CD4-positive, alpha-beta memory T cell (primary cell): ENCODE measurements around the gene UBASH3A. TPM values are rescaled to one million over a fixed set of nuclear protein-coding genes. Genes with fewer than 3 reads are reported as not detected.

Experiments used
- CTCF ChIA-PET: fragments of 350-600 bp; sonication (Branson Sonifier 250); formaldehyde crosslinking; loops from one replicate; lab custom pipeline; 2021; ENCODE audit warnings: inconsistent platforms; ENCODE audit not compliant: partially characterized antibody; lab: Charles Lee
- POLR2A ChIA-PET: fragments of 350-600 bp; sonication (Branson Sonifier 250); formaldehyde crosslinking; loops from one replicate; lab custom pipeline; 2021; ENCODE audit not compliant: partially characterized antibody; lab: Charles Lee
- DNase-seq, 5 donors: peaks; one replicate each; pipeline versions ENCODE4 v3.0.0 to v3.0.0-alpha.2; 2020 to 2022; ENCODE audit warnings: mixed read lengths in 1 of 5
- H3K27ac ChIP-seq: one replicate; pipeline ENCODE4 v1.7.0; 2013; ENCODE audit warnings: low read depth, low read length
- H3K27me3 ChIP-seq: 2 replicates; pipeline ENCODE4 v1.7.0; 2013; ENCODE audit warnings: mild to moderate bottlenecking, low read length, moderate library complexity; ENCODE audit not compliant: insufficient read depth
- H3K36me3 ChIP-seq: 2 replicates; pipeline ENCODE4 v1.7.0; 2013; ENCODE audit warnings: mild to moderate bottlenecking, low read length, moderate library complexity; ENCODE audit not compliant: insufficient read depth
- H3K4me1 ChIP-seq: 2 replicates; pipeline ENCODE4 v1.7.0; 2013; ENCODE audit warnings: mild to moderate bottlenecking, low read length, moderate library complexity; ENCODE audit not compliant: insufficient read depth
- H3K4me3 ChIP-seq, 2 donors: one replicate each; pipeline ENCODE4 v1.7.0; 2013; ENCODE audit warnings: low read length in 2 of 2, mild to moderate bottlenecking in 1 of 2
- H3K9me3 ChIP-seq, 2 donors: one replicate each; pipeline ENCODE4 v1.7.0; 2013; ENCODE audit warnings: low read length in 2 of 2, control low read depth in 1 of 2; ENCODE audit not compliant: control insufficient read depth in 1 of 2
- H3K27ac Mint-ChIP-seq, 7 donors: one replicate each; pipeline ENCODE4 v1.8.0; 2020 to 2021; ENCODE audit warnings: mixed read lengths in 7 of 7, mild to moderate bottlenecking in 6 of 7, inconsistent platforms in 3 of 7, moderate library complexity in 3 of 7
- H3K27me3 Mint-ChIP-seq, 2 donors: one replicate each; pipeline ENCODE4 v1.8.0; 2020 to 2021; ENCODE audit warnings: mixed read lengths in 2 of 2
- H3K36me3 Mint-ChIP-seq, 2 donors: one replicate each; pipeline ENCODE4 v1.8.0; 2020 to 2021; ENCODE audit warnings: mixed read lengths in 2 of 2, inconsistent platforms in 1 of 2, mild to moderate bottlenecking in 1 of 2
- H3K4me1 Mint-ChIP-seq, 4 donors: one replicate each; pipeline ENCODE4 v1.8.0; 2020 to 2021; ENCODE audit warnings: mixed read lengths in 4 of 4, mild to moderate bottlenecking in 1 of 4
- H3K4me3 Mint-ChIP-seq, 8 donors: one replicate each; pipeline ENCODE4 v1.8.0; 2020 to 2021; ENCODE audit warnings: mixed read lengths in 8 of 8, mild to moderate bottlenecking in 7 of 8, moderate library complexity in 6 of 8, inconsistent platforms in 3 of 8
- H3K9me3 Mint-ChIP-seq, 8 donors: one replicate each; pipeline ENCODE4 v1.8.0; 2020 to 2021; ENCODE audit warnings: mixed read lengths in 8 of 8, mild to moderate bottlenecking in 5 of 8, inconsistent platforms in 3 of 8, moderate library complexity in 1 of 8
- intact Hi-C: fragments of 100-400 bp; cut with micrococcal nuclease; formaldehyde crosslinking; loops from one replicate; pipeline ENCODE4 v1.15.1; 2023
- polyA plus RNA-seq, 2 donors: library from polyadenylated mRNA; unstranded; fragments of 300-500 nt; fragmentation: Illumina TruSeq; gene quantifications; one replicate each; pipeline ENCODE4 v1.2.3, GENCODE V29; 2021
- total RNA-seq, 2 experiments: library from RNA; stranded (reverse); gene quantifications; one replicate each; pipeline ENCODE4 v1.2.3, GENCODE V29; 2021

UBASH3A gene, protein sequence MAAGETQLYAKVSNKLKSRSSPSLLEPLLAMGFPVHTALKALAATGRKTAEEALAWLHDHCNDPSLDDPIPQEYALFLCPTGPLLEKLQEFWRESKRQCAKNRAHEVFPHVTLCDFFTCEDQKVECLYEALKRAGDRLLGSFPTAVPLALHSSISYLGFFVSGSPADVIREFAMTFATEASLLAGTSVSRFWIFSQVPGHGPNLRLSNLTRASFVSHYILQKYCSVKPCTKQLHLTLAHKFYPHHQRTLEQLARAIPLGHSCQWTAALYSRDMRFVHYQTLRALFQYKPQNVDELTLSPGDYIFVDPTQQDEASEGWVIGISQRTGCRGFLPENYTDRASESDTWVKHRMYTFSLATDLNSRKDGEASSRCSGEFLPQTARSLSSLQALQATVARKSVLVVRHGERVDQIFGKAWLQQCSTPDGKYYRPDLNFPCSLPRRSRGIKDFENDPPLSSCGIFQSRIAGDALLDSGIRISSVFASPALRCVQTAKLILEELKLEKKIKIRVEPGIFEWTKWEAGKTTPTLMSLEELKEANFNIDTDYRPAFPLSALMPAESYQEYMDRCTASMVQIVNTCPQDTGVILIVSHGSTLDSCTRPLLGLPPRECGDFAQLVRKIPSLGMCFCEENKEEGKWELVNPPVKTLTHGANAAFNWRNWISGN
- total RNA-seq: 10 to 100 TPM; 79.3 to 93.6 TPM
- 10 to 100 TPM; 43.1 to 58.0 TPM for polyA plus RNA-seq

DNA sequence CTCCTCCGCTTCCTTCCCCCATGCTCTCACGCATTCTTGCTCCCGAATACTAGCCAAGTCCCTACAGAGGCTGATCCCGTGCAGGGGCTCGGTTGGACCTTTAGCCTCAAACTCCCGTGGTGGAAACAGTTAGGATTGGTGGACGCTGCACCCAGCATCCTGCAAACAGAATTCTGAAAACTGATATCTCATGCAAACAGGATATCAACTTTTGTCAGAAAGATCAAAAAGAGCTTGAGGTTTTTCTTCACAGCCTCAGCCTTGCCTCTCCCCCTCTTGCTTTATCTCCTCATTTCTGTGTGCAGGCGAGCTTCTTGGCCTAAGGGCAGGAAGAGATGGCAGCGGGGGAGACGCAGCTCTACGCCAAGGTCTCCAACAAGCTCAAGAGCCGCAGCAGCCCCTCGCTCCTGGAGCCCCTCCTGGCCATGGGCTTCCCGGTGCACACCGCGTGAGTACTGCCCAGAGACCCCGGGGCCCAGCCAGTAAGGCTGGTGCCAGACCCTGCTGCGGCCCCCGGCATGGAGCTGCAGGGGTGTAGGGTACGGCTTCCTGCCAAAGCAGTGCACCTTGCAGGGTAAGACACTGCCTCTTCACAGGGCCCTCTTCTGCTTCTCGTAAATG is at the start of gene UBASH3A:
Gene UBASH3A (plus strand): TSS at position 292 of the 621 bp plus-strand sequence. CDS start 44 bp downstream, at position 336.
- no peaks in the 10 kb centered on the region for H3K9me3 ChIP-seq
- no peaks in the 10 kb centered on the region for H3K27me3 Mint-ChIP-seq
- ChIA-PET POLR2A (interaction anchor here (0.6 to 21.1 kb wide), 27 partner anchors 10 to 524 kb away, joined by 3 to 604 read pairs (median 5); no protein-coding TSS in a partner anchor), CTCF (interaction anchor here (1.0 to 3.6 kb wide), 18 partner anchors 10 to 145 kb away, joined by 3 to 27 read pairs (median 4); no protein-coding TSS in a partner anchor)
- DNase-seq: peak; percentile 74 to 81 (median 79)
- peak within 1 kb of the TSS; percentile 70 to 87 for H3K4me3 ChIP-seq
- peak within 1 kb of the TSS; percentile 82 to 98 (median 97) for H3K27ac Mint-ChIP-seq
- H3K9me3 Mint-ChIP-seq: peaks cover 0 to 8% (median 6%) of the 10 kb centered on the region in 8 donors
- intact Hi-C loops: loop anchor here (1.0 to 10.0 kb wide), 3 partner anchors 9 to 169 kb away; no protein-coding TSS in a partner anchor
- H3K27me3 ChIP-seq: no peaks in the 10 kb centered on the region
- H3K27ac ChIP-seq: peak within 1 kb of the TSS; percentile 89
- peaks cover 16% of the 10 kb centered on the region for H3K36me3 ChIP-seq
- H3K4me3 Mint-ChIP-seq: peak within 1 kb of the TSS; percentile 87 to 97 (median 94)
- peaks cover 45 to 87% (median 59%) of the 10 kb centered on the region in 4 donors for H3K4me1 Mint-ChIP-seq
- peaks cover 67% of the 10 kb centered on the region for H3K4me1 ChIP-seq
- H3K36me3 Mint-ChIP-seq: peaks cover 23 to 33% of the 10 kb centered on the region in 2 donors

DNA sequence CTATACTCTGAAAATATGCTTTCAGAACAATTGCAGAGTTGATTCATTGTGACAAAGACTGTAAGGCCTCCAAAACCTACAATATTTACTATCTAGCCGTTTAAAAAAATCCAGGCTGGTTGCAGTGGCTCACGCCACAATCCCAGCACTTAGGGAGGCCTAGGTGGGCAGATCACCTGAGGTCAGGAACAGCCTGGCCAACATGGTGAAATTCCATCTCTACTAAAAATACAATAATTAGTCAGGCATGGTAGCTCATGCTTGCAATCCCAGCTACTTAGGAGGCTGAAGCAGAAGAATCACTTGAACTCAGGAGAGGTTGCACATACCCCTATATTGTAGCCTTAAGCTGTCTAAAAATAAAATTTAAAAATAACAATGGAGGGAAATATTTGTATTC is 47.7 kb upstream of the UBASH3A start:
- Histone ChIP-seq H3K9me3 (no peaks in the 10 kb centered on the region), H3K36me3 (no peaks in the 10 kb centered on the region), H3K4me1 (no peaks in the 10 kb centered on the region), H3K27ac (no peak overlapping the region), H3K27me3 (no peaks in the 10 kb centered on the region), H3K4me3 (no peak overlapping the region)
- CTCF ChIA-PET: no interaction called here
- no peak overlapping the region for H3K27ac Mint-ChIP-seq
- intact Hi-C loops: no loop called here
- H3K9me3 Mint-ChIP-seq: peaks cover 2 to 33% (median 20%) of the 10 kb centered on the region in 8 donors
- no peak overlapping the region for H3K4me3 Mint-ChIP-seq
- H3K4me1 Mint-ChIP-seq: no peaks in the 10 kb centered on the region
- POLR2A ChIA-PET: no interaction called here
- DNase-seq: no peak
- peaks cover 3 to 7% of the 10 kb centered on the region in 2 donors for H3K27me3 Mint-ChIP-seq
- peaks cover 3 to 8% of the 10 kb centered on the region in 2 donors for H3K36me3 Mint-ChIP-seq

DNA sequence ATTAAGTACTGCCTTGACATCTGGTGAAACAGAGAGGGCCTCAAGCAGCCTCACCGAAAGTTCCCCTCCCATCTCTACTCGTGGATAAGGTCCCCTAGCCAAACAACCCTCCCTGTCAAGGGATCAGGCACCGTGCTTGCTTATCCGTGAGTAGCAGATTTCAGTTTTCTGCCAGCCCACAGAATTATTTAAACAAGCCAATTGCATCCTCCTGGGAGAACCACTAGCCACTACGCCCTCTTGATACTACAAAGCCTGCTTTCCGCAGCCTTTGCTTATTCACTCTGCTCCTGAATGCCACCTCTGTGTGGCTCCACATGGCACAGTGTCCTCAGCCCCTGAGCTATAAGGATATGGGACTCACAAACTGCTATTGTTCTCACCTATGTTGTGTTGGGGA is 47.1 kb upstream of the UBASH3A start:
- no peak for DNase-seq
- Histone ChIP-seq H3K27me3 (no peaks in the 10 kb centered on the region), H3K27ac (no peak overlapping the region), H3K4me3 (no peak overlapping the region), H3K9me3 (no peaks in the 10 kb centered on the region), H3K36me3 (no peaks in the 10 kb centered on the region), H3K4me1 (no peaks in the 10 kb centered on the region)
- H3K27ac Mint-ChIP-seq: no peak overlapping the region
- H3K27me3 Mint-ChIP-seq: peaks cover 2 to 7% of the 10 kb centered on the region in 2 donors
- peaks cover 3 to 8% of the 10 kb centered on the region in 2 donors for H3K36me3 Mint-ChIP-seq
- ChIA-PET CTCF (interaction anchor here (1.1 kb wide), 1 partner anchor 47 kb away, joined by 3 read pairs; the partner anchor contains the start of gene UBASH3A), POLR2A (no interaction called here)
- no peaks in the 10 kb centered on the region for H3K4me1 Mint-ChIP-seq
- peaks cover 2 to 33% (median 20%) of the 10 kb centered on the region in 8 donors for H3K9me3 Mint-ChIP-seq
- intact Hi-C loops: no loop called here
- H3K4me3 Mint-ChIP-seq: no peak overlapping the region

DNA sequence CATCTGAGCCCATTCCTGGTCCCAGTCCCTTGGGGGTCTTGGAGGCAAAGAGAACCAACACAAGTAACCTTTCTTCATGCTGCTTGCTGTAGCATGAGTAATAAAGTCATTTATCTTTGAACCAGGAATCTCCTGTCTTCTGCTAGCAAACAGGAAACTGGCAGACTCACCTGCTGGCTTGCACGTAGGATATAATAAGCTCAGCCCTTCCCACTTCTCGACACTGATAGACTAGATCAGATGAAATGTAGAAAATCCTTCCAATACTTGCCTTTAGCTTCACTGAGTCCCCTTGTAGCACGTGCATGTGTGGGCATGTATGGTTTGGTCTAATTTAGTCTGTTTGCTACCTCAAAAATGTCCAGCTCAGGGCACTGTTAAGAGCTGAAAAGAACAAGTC is 46.4 kb upstream of the UBASH3A start:
- ChIA-PET CTCF (interaction anchor here (1.1 kb wide), 1 partner anchor 47 kb away, joined by 3 read pairs; the partner anchor contains the start of gene UBASH3A), POLR2A (no interaction called here)
- H3K4me3 ChIP-seq: no peak overlapping the region
- H3K27me3 ChIP-seq: no peaks in the 10 kb centered on the region
- intact Hi-C loops: no loop called here
- Mint-ChIP-seq H3K4me3 (no peak overlapping the region), H3K27me3 (peaks cover 2 to 7% of the 10 kb centered on the region in 2 donors), H3K9me3 (peaks cover 2 to 33% (median 20%) of the 10 kb centered on the region in 8 donors), H3K4me1 (no peaks in the 10 kb centered on the region), H3K36me3 (peaks cover 3 to 8% of the 10 kb centered on the region in 2 donors), H3K27ac (no peak overlapping the region)
- no peaks in the 10 kb centered on the region for H3K36me3 ChIP-seq
- no peak for DNase-seq
- no peak overlapping the region for H3K27ac ChIP-seq
- H3K9me3 ChIP-seq: no peaks in the 10 kb centered on the region
- no peaks in the 10 kb centered on the region for H3K4me1 ChIP-seq

DNA sequence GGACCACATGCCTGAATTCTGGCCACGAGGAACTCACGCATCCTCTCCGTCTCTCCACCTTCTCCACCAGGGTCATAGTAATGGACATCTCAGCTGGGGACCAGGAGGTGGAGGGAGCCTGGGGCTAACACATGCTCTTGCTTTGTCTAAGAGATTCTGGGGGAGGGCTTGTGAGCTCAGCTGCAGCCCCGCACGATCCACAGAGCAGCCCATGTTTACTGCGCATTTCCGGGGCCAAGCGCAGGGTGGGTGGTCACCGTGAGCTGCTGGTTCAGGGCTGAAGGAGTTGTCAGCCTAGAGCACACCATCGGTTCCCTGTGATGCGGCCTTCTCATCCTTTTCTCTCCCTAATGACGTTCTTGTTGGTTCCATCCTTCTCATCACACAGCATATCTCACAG is 45.4 kb upstream of the UBASH3A start:
- Mint-ChIP-seq H3K27me3 (peaks cover 0 to 7% of the 10 kb centered on the region in 2 donors), H3K36me3 (peaks cover 3 to 8% of the 10 kb centered on the region in 2 donors), H3K27ac (no peak overlapping the region), H3K9me3 (peaks cover 2 to 33% (median 20%) of the 10 kb centered on the region in 8 donors), H3K4me1 (no peaks in the 10 kb centered on the region), H3K4me3 (no peak overlapping the region)
- ChIA-PET CTCF (no interaction called here), POLR2A (no interaction called here)
- no peak overlapping the region for H3K4me3 ChIP-seq
- H3K4me1 ChIP-seq: no peaks in the 10 kb centered on the region
- intact Hi-C loops: no loop called here
- no peak for DNase-seq
- H3K27ac ChIP-seq: no peak overlapping the region
- H3K36me3 ChIP-seq: no peaks in the 10 kb centered on the region
- no peaks in the 10 kb centered on the region for H3K27me3 ChIP-seq
- no peaks in the 10 kb centered on the region for H3K9me3 ChIP-seq

DNA sequence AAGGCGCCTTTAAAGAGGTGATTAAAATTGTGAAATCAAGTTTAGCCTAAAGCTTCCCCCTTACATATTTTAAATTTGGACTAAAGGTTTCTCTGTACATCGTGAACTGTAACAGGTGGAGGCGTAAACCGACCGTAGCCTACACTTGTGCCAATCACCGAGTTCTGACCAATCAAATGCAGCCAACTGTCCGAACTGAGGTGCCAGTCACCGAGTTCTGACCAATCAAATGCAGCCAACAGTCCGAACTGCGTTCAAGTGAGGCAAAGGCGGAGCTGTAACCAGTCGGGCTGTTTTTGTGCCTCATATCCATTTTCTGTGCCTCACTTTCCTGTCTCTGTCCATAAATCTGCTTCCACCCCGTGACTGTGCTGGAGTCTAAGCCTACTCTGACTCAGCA is 44.8 kb upstream of the UBASH3A start:
- no peak for DNase-seq
- Mint-ChIP-seq H3K27ac (peak overlapping the region in 1 of 7 donors; percentile 41), H3K4me3 (no peak overlapping the region), H3K36me3 (peaks cover 3 to 8% of the 10 kb centered on the region in 2 donors), H3K9me3 (peaks cover 2 to 29% (median 18%) of the 10 kb centered on the region in 8 donors), H3K27me3 (peaks cover 0 to 3% of the 10 kb centered on the region in 2 donors), H3K4me1 (no peaks in the 10 kb centered on the region)
- intact Hi-C loops: no loop called here
- Histone ChIP-seq H3K4me1 (no peaks in the 10 kb centered on the region), H3K27me3 (no peaks in the 10 kb centered on the region), H3K4me3 (no peak overlapping the region), H3K9me3 (no peaks in the 10 kb centered on the region), H3K36me3 (no peaks in the 10 kb centered on the region), H3K27ac (no peak overlapping the region)
- POLR2A ChIA-PET: no interaction called here
- CTCF ChIA-PET: interaction anchor here (0.7 kb wide), 1 partner anchor 9 kb away, joined by 3 read pairs; no protein-coding TSS in a partner anchor
